Neural crest cell (in vitro differentiated cells): Measurements from ENCODE around the gene F2. TPM values are rescaled to one million over a fixed set of nuclear protein-coding genes. Genes with fewer than 3 reads are reported as not detected.

Experiments
- DNase-seq: peaks from one replicate; pipeline ENCODE4 v3.0.0; 2021; ENCODE audit warnings: low read depth, mixed read lengths, low spot score
- H3K27ac Mint-ChIP-seq: one replicate; pipeline ENCODE4 v1.8.0; 2021; ENCODE audit warnings: mild to moderate bottlenecking, mixed read lengths; ENCODE audit not compliant: unreplicated experiment
- H3K27me3 Mint-ChIP-seq: 2 replicates; pipeline ENCODE4 v1.8.0; 2021; ENCODE audit warnings: low read depth, mild to moderate bottlenecking, mixed read lengths
- H3K36me3 Mint-ChIP-seq: 2 replicates; pipeline ENCODE4 v1.8.0; 2021; ENCODE audit warnings: low read depth, mild to moderate bottlenecking, mixed read lengths
- H3K4me1 Mint-ChIP-seq: 2 replicates; pipeline ENCODE4 v1.8.0; 2021; ENCODE audit warnings: mixed read lengths
- H3K4me3 Mint-ChIP-seq: one replicate; pipeline ENCODE4 v1.8.0; 2021; ENCODE audit warnings: mild to moderate bottlenecking, mixed read lengths
- H3K9me3 Mint-ChIP-seq: 2 replicates; pipeline ENCODE4 v1.8.0; 2021; ENCODE audit warnings: mixed read lengths
- CTCF ChIP-seq: fragments of 200-600 bp; sonication (generic); conservative IDR thresholded peaks from 2 replicates; pipeline ENCODE4 v1.5.0; 2021; ENCODE audit warnings: antibody characterized with exemption, mild to moderate bottlenecking
- total RNA-seq: library from RNA; stranded (reverse); gene quantifications from 2 replicates; pipeline ENCODE4 v1.2.1, GENCODE V29; 2021

F2 gene
- total RNA-seq, 1 donor from 2014 or later, result not detected

DNA sequence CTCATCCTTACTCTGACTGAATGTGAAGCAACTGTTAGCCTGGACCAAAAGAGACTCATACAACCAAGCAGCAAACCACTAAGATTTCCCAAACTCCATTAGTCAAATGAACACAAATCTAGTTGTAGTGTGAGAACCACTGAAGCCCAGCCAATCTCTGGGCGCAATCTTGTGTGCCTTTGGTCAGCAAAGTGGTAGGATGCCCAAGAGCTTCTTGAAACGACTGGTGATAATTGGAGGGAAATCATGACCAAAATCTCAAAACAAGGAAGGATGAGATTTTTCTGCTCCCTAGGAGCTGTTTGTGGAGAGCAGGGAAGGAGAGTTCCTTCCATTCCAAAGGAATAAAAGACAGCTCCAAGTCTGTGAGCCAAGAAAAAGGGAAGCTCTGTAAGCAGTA, 24.0 kb downstream of the F2 start:
- Mint-ChIP-seq H3K27ac (no peak overlapping the region), H3K36me3 (peaks cover 39% of the 10 kb centered on the region), H3K27me3 (no peaks in the 10 kb centered on the region), H3K9me3 (no peaks in the 10 kb centered on the region), H3K4me1 (no peaks in the 10 kb centered on the region), H3K4me3 (no peak overlapping the region)
- DNase-seq, result no peak
- no peak for TF ChIP-seq CTCF

DNA sequence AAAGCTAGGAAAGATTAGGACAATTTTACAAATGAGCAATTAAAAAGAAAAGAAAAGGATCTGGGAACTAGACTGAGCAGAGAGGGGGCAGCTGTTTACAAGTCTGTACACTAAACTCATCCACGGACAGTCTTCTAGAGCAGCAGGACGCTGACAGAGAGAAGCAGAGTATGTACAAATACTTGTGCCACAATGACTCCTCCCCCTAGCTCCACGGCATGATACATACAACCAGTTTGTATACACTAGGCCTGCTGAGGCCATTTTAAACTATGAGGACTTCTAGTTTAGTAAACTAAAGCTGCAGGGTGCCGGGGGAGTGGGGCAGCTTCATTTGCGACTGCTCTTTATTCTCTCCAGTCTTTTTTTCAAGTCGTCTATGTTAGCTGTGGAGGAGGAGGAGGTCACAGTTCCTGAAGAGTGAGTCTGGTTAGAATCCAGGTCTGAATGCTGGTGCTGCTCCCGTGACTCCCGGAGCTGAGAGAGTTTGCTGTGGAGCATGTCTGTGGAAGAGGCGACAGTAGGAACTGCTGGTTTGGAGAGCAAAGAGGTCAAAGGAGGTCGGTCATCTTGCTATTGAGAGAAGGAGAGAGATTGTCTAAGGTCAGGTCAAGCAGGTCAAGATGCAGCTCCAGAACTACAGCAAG, 24.8 kb downstream of the F2 start:
- TF ChIP-seq CTCF, result no peak
- H3K4me1 Mint-ChIP-seq, result no peaks in the 10 kb centered on the region
- H3K27ac Mint-ChIP-seq, result no peak overlapping the region
- H3K9me3 Mint-ChIP-seq, result no peaks in the 10 kb centered on the region
- DNase-seq, result no peak
- H3K4me3 Mint-ChIP-seq, result no peak overlapping the region
- peaks cover 38% of the 10 kb centered on the region for H3K36me3 Mint-ChIP-seq
- no peaks in the 10 kb centered on the region for H3K27me3 Mint-ChIP-seq

GRCh38 chr11:46745328-46745727, 26.3 kb downstream of the F2 start:
- Mint-ChIP-seq H3K27ac (no peak overlapping the region), H3K4me3 (no peak overlapping the region), H3K9me3 (no peaks in the 10 kb centered on the region), H3K27me3 (no peaks in the 10 kb centered on the region), H3K36me3 (peaks cover 35% of the 10 kb centered on the region), H3K4me1 (no peaks in the 10 kb centered on the region)
- no peak for TF ChIP-seq CTCF
- DNase-seq, result no peak

DNA sequence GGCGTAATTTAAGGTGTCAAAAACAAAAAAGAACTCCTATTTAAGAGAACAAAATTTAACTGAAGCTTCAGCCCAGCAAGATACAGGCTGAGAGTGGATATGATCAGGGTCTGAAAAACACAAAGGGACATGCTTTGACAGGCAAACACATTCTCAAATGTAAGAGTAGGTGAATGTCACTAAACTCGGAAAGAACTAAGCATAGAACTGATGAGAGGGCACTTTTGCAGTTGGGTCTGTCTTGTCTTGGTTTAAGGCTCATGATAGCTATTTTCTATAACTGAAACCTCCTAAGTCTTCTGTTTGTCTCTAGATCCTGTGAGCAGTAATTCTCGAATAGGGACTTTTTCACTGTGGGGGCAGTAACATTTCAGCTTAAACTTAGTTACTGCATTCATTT, 27.0 kb downstream of the F2 start:
- no peaks in the 10 kb centered on the region for H3K9me3 Mint-ChIP-seq
- no peak overlapping the region for H3K4me3 Mint-ChIP-seq
- no peak overlapping the region for H3K27ac Mint-ChIP-seq
- H3K27me3 Mint-ChIP-seq, result no peaks in the 10 kb centered on the region
- H3K4me1 Mint-ChIP-seq, result no peaks in the 10 kb centered on the region
- no peak for DNase-seq
- no peak for TF ChIP-seq CTCF
- H3K36me3 Mint-ChIP-seq, result peaks cover 39% of the 10 kb centered on the region

GRCh38 chr11:46747150-46747549, 28.1 kb downstream of the F2 start:
- H3K9me3 Mint-ChIP-seq, result no peaks in the 10 kb centered on the region
- no peak overlapping the region for H3K4me3 Mint-ChIP-seq
- H3K4me1 Mint-ChIP-seq, result no peaks in the 10 kb centered on the region
- no peak overlapping the region for H3K27ac Mint-ChIP-seq
- no peaks in the 10 kb centered on the region for H3K27me3 Mint-ChIP-seq
- H3K36me3 Mint-ChIP-seq, result peaks cover 33% of the 10 kb centered on the region
- no peak for DNase-seq
- TF ChIP-seq CTCF, result no peak
